ENCODE data around the gene EMCN. TPM values are rescaled to one million over a fixed set of nuclear protein-coding genes. Genes with fewer than 3 reads are reported as not detected.

EMCN gene
- total and polyA plus RNA-seq, 2 experiments from 2014 or later, result 0.28 to 1.1 TPM

DNA sequence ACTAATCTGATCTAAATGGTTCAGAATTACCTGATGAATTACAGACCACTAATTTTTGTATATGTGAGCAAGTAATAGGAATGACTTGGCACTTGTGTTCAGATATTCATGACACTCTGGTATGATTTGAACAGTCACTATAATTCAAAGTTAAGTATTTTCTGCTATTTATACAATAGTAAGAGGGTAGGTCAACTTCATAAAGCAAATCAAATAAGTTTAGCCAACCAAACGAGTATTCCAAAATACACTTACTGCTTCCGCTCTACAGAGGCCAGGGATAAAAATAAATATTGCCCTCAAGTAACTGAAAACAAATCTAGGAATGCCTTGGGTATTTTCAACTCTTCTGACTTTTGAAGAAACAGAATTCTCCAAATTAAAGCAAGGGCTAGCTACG, 9.1 kb downstream of the EMCN start:
- DNase-seq (ENCODE audit: low read depth in 1 of 2, low spot score in 1 of 2), result no peak
- Histone ChIP-seq H3K9me3 (ENCODE audit: low read depth) (no peaks in the 10 kb centered on the region), H3K27ac (no peak overlapping the region), H3K27me3 (no peaks in the 10 kb centered on the region), H3K36me3 (no peaks in the 10 kb centered on the region), H3K4me3 (no peak overlapping the region), H3K4me1 (ENCODE audit: low read depth) (no peaks in the 10 kb centered on the region)
- TF ChIP-seq, protein P1, sequence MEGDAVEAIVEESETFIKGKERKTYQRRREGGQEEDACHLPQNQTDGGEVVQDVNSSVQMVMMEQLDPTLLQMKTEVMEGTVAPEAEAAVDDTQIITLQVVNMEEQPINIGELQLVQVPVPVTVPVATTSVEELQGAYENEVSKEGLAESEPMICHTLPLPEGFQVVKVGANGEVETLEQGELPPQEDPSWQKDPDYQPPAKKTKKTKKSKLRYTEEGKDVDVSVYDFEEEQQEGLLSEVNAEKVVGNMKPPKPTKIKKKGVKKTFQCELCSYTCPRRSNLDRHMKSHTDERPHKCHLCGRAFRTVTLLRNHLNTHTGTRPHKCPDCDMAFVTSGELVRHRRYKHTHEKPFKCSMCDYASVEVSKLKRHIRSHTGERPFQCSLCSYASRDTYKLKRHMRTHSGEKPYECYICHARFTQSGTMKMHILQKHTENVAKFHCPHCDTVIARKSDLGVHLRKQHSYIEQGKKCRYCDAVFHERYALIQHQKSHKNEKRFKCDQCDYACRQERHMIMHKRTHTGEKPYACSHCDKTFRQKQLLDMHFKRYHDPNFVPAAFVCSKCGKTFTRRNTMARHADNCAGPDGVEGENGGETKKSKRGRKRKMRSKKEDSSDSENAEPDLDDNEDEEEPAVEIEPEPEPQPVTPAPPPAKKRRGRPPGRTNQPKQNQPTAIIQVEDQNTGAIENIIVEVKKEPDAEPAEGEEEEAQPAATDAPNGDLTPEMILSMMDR (IDR thresholded peaks at IDR 0.05; ENCODE audit: low read depth, low read length), result no peak

DNA sequence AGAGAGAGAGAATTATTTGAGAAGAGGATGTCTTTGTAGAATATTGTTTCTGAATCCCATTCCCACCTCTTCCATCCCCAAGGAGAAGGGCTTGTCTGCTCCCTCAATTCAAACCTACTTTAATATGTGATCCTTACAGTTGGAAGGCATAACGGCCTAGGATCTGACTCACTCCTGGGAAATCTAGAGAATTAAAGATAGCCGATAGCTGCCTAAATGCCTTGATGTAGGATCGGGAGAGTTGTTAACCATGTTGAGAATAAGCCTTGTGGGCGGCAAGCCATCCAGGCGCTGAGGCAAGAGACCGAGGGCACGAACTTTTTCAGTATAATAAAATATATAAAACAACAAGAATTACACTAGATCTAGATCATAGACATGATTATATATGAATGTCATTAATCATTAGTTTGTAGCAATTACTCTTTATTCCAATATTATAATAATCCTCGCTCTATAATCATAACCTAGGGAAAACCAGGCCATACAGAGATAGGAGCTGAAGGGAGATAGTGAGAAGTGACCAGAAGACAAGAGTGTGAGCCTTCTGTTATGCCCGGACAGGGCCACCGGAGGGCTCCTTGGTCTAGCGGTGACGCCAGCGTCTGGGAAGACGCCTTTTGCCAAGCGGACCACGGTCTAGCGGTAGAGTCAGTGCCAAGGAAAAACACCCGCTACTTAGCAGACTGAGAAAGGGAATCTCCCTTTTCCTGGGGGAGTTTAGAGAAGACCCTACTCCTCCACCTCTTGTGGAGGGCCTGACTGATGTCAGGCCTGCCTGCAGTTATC, 13.5 kb downstream of the EMCN start:
- Histone ChIP-seq H3K27ac (no peak overlapping the region), H3K27me3 (no peaks in the 10 kb centered on the region), H3K9me3 (ENCODE audit: low read depth) (no peaks in the 10 kb centered on the region), H3K4me1 (ENCODE audit: low read depth) (no peaks in the 10 kb centered on the region), H3K4me3 (no peak overlapping the region), H3K36me3 (no peaks in the 10 kb centered on the region)
- DNase-seq (ENCODE audit: low read depth in 1 of 2, low spot score in 1 of 2), result no peak
- TF ChIP-seq, protein P1 (IDR thresholded peaks at IDR 0.05; ENCODE audit: low read depth, low read length), result no peak

DNA sequence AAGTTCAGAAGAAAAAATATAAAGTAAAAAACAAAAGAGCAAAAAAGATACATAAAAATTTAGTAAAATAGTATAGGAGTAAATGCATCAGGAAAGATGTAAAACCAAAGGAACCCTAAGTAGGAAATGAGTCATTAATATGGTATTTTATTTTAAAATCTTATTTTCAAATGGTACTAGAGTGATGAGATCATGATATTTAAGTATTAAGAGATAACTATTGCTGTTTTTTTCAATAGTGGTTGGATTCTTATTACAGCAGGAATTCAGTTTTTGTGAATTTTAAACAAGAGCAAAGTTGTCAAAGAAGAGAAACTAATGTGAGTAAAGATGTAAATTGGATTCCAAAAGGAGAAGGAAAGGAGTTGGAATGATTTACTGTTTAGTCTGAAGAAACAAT, 20.0 kb downstream of the EMCN start:
- TF ChIP-seq, protein P1 (IDR thresholded peaks at IDR 0.05; ENCODE audit: low read depth, low read length), result no peak
- H3K27me3 ChIP-seq, result no peaks in the 10 kb centered on the region
- no peaks in the 10 kb centered on the region for H3K9me3 ChIP-seq (ENCODE audit: low read depth)
- no peak overlapping the region for H3K27ac ChIP-seq
- H3K4me3 ChIP-seq, result no peak overlapping the region
- H3K4me1 ChIP-seq (ENCODE audit: low read depth), result no peaks in the 10 kb centered on the region
- DNase-seq (ENCODE audit: low read depth in 1 of 2, low spot score in 1 of 2), result no peak
- H3K36me3 ChIP-seq, result no peaks in the 10 kb centered on the region

DNA sequence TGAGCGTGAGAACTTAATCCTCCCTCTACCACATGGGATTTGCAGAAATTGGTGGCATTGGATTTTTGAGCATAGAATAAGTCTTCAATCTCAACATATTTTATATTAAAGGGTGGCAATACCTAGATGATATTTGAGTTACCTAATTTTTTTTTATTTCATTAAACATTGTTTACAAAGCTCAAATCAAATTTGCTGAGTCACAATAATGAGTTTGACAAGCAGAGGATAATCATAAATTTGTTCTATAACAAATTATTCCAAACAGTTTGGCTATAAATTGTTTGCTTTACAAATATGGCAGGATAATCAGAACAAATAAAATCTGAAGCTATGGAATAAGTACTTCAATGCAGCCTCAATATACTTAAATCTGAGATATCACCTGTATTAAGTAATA, 22.7 kb downstream of the EMCN start:
- TF ChIP-seq, protein P1 (IDR thresholded peaks at IDR 0.05; ENCODE audit: low read depth, low read length), result no peak
- H3K4me3 ChIP-seq, result no peak overlapping the region
- no peaks in the 10 kb centered on the region for H3K4me1 ChIP-seq (ENCODE audit: low read depth)
- H3K36me3 ChIP-seq, result no peaks in the 10 kb centered on the region
- H3K27ac ChIP-seq, result no peak overlapping the region
- H3K9me3 ChIP-seq (ENCODE audit: low read depth), result no peaks in the 10 kb centered on the region
- no peak for DNase-seq (ENCODE audit: low read depth in 1 of 2, low spot score in 1 of 2)
- H3K27me3 ChIP-seq, result no peaks in the 10 kb centered on the region

DNA sequence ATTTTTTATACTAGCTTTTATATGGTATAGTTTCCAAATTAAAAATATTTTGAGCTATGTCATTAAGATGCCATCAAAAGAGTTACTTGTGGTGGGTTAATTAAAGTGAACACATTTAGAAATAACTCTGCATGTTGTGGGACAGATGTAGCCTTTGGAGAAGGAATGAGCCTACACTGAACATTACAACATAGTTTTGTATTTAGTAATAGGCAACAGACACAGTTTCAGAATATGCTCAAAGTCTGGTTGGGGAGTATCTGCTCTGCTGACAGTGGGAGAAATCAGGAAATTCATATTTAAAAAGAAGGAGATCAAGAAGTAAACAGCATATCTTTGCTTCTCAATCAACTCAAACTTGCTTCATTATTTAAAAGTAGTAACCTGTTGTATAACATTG, 23.7 kb downstream of the EMCN start:
- no peak overlapping the region for H3K27ac ChIP-seq
- no peaks in the 10 kb centered on the region for H3K4me1 ChIP-seq (ENCODE audit: low read depth)
- H3K4me3 ChIP-seq, result no peak overlapping the region
- no peaks in the 10 kb centered on the region for H3K27me3 ChIP-seq
- H3K9me3 ChIP-seq (ENCODE audit: low read depth), result no peaks in the 10 kb centered on the region
- TF ChIP-seq, protein P1 (IDR thresholded peaks at IDR 0.05; ENCODE audit: low read depth, low read length), result no peak
- no peak for DNase-seq (ENCODE audit: low read depth in 1 of 2, low spot score in 1 of 2)
- H3K36me3 ChIP-seq, result no peaks in the 10 kb centered on the region

Data from cardiac muscle cell (in vitro differentiated cells and primary cell).